ENCODE data around the gene IQCE. TPM values are rescaled to one million over a fixed set of nuclear protein-coding genes. Genes with fewer than 3 reads are reported as not detected.

The IQCE gene
- total RNA-seq, 2 donors from 2014 or later: 6.6 to 9.1 TPM

DNA sequence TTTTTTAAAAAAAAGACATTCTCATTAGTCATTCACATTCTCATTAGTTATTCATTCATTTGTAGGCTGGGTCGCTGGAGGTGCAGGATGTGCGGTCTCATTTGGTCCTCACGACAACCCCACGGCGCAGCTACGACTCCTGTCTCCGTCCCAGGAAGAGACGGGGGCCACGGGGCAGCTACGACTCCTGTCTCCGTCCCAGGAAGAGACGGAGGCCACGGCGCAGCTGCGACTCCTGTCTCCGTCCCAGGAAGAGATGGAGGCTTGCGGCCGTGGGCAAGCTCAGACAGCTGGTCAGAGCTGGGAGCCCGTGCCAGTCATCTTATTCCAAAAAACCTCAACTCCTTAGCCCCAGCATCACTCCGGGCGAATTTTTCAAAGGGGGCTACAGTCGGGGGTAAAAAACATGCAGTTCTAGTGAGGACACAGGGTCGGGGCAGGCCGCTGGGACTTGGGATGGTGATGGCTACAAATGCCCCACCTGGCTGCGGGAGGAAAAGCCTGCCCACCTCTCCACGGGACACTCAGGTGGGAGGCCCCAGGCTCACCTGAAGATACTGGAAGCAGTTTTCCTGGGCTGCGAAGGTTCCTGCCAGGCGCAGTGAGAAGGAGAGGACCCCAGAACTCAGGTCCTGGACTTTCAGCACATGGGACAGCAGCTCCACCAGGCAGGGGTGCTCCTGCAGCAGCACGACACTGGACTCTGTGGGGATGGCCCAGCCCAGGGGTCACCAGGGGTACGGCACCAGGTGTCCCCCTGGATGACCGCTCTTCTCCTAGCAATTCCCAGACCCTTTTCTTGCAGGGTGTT, 11.8 kb upstream of the IQCE start:
- Histone ChIP-seq H3K36me3 (peaks cover 62% of the 10 kb centered on the region), H3K4me3 (no peak overlapping the region)
- DNase-seq (ENCODE audit: low spot score): no peak

DNA sequence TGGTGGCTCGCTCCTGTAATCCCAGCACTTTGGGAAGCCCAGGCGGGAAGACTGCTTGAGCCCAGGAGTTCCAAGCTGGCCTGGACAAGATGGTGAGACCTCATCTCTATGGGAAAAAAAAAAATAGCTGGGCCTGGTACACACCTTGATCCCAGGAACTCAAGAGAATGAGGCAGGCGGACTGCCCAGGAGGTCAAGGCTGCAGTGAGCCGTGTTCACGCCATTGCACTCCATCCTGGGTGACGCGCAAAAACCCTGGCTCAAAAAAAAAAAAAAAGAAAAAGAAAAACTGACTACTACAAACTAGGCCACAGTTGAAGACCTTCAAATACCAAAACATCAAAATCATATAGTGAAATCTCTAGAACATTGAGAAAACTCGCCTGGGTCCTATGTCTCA, 7.4 kb upstream of the IQCE start:
- Histone ChIP-seq H3K9me3 (no peaks in the 10 kb centered on the region), H3K36me3 (peaks cover 24% of the 10 kb centered on the region), H3K4me1 (peaks cover 0 to 22% of the 10 kb centered on the region in 2 donors), H3K4me3 (no peak overlapping the region), H3K27me3 (no peaks in the 10 kb centered on the region), H3K27ac (no peak overlapping the region)
- TF ChIP-seq CTCF (IDR thresholded peaks at IDR 0.05): no peak
- no peak for DNase-seq (ENCODE audit: low spot score)

More for the DNA sequence above, 11.8 kb upstream of the IQCE start:
- no peaks in the 10 kb centered on the region for H3K27me3 ChIP-seq
- TF ChIP-seq CTCF (IDR thresholded peaks at IDR 0.05): no peak
- H3K4me1 ChIP-seq: no peaks in the 10 kb centered on the region
- no peaks in the 10 kb centered on the region for H3K9me3 ChIP-seq
- H3K27ac ChIP-seq: no peak overlapping the region

DNA sequence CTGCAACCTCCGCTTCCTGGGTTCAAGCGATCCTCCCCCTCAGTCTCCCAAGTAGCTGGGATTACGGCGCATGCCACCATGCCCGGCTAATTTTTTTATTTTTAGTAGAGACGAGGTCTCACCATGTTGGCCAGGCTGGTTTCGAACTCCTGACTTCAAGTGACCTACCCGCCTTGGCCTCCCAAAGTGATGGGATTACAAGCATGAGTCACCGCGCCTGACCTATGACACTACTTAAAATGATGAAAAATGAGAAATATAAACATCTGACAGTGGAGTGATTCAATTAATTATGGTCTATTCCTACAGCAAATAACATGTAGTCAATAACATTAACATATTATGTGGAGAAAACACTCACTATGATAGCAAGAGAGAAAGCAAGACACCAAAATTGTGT, 5.7 kb upstream of the IQCE start:
- no peak for DNase-seq (ENCODE audit: low spot score)
- Histone ChIP-seq H3K4me3 (no peak overlapping the region), H3K4me1 (peaks cover 0 to 26% of the 10 kb centered on the region in 2 donors), H3K36me3 (peaks cover 7% of the 10 kb centered on the region), H3K27me3 (no peaks in the 10 kb centered on the region), H3K27ac (no peak overlapping the region), H3K9me3 (no peaks in the 10 kb centered on the region)
- no peak for TF ChIP-seq CTCF (IDR thresholded peaks at IDR 0.05)

GRCh38 chr7:2553831-2554581, 4.8 kb upstream of the IQCE start:
- DNase-seq (ENCODE audit: low spot score): no peak
- peaks cover 0 to 32% of the 10 kb centered on the region in 2 donors for H3K4me1 ChIP-seq

DNA sequence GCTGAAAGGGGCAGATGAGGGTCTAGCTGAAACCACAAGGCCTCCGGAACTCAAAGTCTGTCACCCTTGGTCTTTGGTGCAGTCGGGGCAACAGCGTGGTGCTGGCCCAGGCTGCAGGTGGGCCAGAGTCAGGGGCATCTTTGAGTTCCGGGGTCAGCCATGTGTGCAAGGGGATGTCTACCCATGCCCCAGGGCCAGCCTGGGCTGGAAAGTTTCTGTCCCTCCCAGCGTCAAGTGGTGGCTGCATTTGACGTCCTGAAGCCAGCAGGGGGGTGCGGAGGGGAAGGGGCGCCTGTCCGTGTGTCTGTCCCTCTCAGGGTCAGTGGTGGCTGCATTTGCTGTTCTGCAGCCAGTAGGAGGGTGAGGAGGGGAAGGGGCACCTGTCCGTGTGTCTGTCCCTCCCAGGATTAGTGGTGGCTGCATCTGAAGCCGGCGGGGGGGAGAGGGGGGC, 4.1 kb upstream of the IQCE start:
- DNase-seq (ENCODE audit: low spot score): no peak
- Histone ChIP-seq H3K9me3 (no peaks in the 10 kb centered on the region), H3K36me3 (no peaks in the 10 kb centered on the region), H3K4me3 (peak overlapping the region; percentile 81 to 97), H3K27ac (peak overlapping the region; percentile 95 to 96), H3K4me1 (peaks cover 0 to 36% of the 10 kb centered on the region in 2 donors), H3K27me3 (no peaks in the 10 kb centered on the region)
- no peak for TF ChIP-seq CTCF (IDR thresholded peaks at IDR 0.05)

More at GRCh38 chr7:2553831-2554581, 4.8 kb upstream of the IQCE start:
- no peak for TF ChIP-seq CTCF (IDR thresholded peaks at IDR 0.05)
- Histone ChIP-seq H3K4me3 (peak overlapping the region; percentile 81 to 97), H3K36me3 (no peaks in the 10 kb centered on the region), H3K9me3 (no peaks in the 10 kb centered on the region), H3K27me3 (no peaks in the 10 kb centered on the region), H3K27ac (no peak overlapping the region)

Measured in right atrium auricular region (tissue), 2 donors.